Forelimb muscle (tissue), 1 donor: Measurements from ENCODE around the gene CASP14. TPM values are rescaled to one million over a fixed set of nuclear protein-coding genes. Genes with fewer than 3 reads are reported as not detected.
"Not testable (repeated sequence)": the region's sequence is repeated elsewhere in the genome, so short reads cannot be mapped to it uniquely, and the experiment has no call there.

Experiments used
- DNase-seq: peaks from one replicate; pipeline ENCODE4 v3.0.0-alpha.2; 2013; ENCODE audit warnings: low read depth
- polyA plus RNA-seq: library from polyadenylated mRNA; unstranded; fragments of 120-200 nt; gene quantifications from one replicate; pipeline ENCODE4 v1.2.1, GENCODE V29; 2013; ENCODE audit not compliant: insufficient read length

Gene CASP14
- polyA plus RNA-seq, 1 donor, result 0.05 TPM

DNA sequence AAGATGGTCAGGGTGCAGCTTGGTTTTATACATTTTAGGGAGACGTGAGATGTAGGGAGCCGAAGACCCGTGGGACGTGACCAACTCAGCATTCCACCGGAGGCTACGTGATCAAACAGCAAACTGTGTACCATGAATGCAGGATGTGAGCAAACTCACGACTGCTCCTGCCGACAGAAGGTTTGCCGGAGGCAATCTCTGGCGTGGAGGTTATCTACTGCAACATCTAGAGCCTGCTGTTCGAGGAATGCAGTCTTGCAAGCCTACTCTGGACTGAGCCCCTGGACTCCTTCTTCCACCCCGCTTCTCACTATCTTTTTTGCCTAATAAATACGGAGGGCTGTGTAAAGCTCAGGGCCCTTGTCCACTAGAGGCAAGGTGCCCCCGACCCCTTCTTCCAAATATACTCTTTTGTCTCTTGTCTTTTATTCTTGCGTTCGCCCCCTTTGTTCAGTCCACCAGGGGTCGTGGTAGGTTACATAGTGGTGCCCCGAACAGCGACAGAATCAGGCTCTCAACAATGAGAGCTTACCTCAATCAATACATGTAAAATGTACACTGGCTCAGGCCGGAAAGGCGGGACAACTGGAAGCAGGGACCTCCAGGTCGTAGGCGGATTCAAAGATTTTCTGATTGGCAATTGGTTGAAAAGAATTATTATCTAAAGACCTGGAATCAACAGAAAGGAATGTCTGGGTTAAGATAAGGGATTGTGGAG lies 23.8 kb downstream of the CASP14 start:
- DNase-seq, result no peak

- DNase-seq, result no peak
Observed at GRCh38 chr19:15074371-15074770, 25.1 kb downstream of the CASP14 start.

- DNase-seq, result no peak
Observed at GRCh38 chr19:15075806-15076205, 26.5 kb downstream of the CASP14 start.

DNA sequence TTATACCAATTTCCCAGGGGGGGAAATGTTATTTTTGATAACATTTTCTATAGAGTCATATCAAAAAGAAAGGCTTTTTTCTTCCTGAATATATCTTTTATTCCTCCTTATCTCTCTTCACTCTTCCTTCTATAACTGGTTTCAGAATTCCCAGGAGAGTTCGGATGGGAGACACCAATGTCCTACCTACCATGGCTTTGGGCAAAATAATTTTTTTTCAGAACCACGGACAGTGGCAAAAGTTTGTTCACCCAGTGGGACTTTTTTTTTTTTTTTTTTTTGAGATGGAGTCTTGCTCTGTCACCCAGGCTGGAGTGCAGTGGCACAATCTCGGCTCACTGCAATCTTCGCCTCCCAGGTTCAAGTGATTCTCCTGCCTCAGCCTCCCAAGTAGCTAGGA lies 30.7 kb downstream of the CASP14 start:
- DNase-seq, result not testable (repeated sequence)

GRCh38 chr19:15081911-15082310 lies 32.6 kb downstream of the CASP14 start, which contains the start of gene OR1I1:
Gene OR1I1, plus strand, starts transcription at chr19:15082211. Its CDS starts 4,855 bp downstream, at chr19:15087066.
- DNase-seq, result no peak

GRCh38 chr19:15087182-15087581 lies 37.9 kb downstream of the CASP14 start:
- DNase-seq, result no peak

- peak; percentile 59 for DNase-seq
Observed at GRCh38 chr19:15091918-15092753, 42.9 kb downstream of the CASP14 start.

DNA sequence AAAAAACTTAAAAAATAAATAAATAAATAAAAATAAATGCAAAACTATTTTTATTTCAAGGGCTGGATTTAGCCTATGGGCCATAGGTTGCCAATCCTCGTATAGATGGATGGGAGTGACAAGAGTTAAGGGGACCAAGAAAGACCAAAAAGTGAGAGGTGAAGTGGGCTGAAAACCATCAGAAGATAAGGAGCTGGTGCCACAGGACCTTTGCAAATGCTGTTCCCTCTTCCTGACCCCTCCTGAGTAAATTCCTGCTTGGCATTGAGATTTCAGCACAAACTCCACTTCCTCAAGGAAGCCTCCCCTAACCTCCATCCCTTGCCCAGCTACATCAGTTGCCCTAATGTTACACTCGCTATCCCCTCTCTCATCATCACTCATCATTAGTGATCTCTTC lies 43.7 kb downstream of the CASP14 start:
- no peak for DNase-seq

DNA sequence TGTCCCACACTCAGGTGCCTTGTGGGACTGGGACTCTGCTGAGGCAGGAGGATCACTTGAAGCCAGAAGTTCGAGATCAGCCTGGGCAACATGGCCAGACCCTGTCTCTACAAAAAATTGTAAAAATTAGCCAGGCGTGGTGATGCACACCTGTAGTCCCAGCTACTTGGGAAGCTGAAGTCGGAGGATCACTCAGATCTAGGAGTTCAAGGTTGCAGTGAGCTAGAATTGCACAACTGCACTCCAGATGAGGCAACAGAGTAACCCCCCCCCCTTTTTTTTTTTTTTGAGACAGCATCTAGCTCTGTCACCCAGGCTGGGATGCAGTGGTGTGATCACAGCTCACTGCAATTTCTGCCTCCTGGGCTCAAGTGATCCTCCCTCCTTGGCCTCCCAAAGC lies 46.9 kb downstream of the CASP14 start:
- no peak for DNase-seq

- not testable (repeated sequence) for DNase-seq
Observed at GRCh38 chr19:15097980-15098379, 48.7 kb downstream of the CASP14 start.

GRCh38 chr19:15098460-15098859 lies 49.2 kb downstream of the CASP14 start:
- DNase-seq, result no peak

DNA sequence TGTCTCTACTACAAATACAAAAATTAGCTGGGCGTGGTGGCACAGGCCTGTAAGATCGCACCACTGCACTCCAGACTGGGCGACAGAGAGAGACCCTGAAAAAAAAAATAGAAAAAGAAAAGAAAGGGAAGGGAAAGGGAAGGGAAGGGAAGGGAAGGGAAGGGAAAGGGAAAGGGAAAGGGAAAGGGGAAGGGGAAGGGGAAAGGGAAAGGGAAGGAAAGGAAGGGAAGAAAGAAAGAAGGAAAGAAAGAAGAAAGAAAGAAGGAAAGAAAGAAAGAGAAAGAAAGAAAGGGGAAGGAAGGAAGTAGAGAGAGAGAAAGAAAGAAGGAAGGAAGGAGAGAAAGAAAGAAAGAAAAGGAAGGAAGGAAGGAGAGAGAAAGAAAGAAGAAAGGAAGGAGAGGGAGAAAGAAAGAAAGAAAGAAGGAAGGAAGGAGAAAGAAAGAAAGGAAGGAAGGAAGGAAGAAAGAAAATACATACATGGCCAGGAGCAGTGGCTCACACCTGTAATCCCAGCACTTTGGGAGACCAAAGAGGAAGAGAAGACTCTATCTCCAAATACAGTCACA lies 49.8 kb downstream of the CASP14 start:
- DNase-seq, result no peak

- no peak for DNase-seq
Observed at GRCh38 chr19:15101479-15102082, 52.3 kb downstream of the CASP14 start.

GRCh38 chr19:15104003-15104402 lies 54.7 kb downstream of the CASP14 start:
- DNase-seq, result no peak

GRCh38 chr19:15104411-15104810 lies 55.1 kb downstream of the CASP14 start:
- no peak for DNase-seq

GRCh38 chr19:15105044-15105443 lies 55.8 kb downstream of the CASP14 start:
- DNase-seq, result no peak

DNA sequence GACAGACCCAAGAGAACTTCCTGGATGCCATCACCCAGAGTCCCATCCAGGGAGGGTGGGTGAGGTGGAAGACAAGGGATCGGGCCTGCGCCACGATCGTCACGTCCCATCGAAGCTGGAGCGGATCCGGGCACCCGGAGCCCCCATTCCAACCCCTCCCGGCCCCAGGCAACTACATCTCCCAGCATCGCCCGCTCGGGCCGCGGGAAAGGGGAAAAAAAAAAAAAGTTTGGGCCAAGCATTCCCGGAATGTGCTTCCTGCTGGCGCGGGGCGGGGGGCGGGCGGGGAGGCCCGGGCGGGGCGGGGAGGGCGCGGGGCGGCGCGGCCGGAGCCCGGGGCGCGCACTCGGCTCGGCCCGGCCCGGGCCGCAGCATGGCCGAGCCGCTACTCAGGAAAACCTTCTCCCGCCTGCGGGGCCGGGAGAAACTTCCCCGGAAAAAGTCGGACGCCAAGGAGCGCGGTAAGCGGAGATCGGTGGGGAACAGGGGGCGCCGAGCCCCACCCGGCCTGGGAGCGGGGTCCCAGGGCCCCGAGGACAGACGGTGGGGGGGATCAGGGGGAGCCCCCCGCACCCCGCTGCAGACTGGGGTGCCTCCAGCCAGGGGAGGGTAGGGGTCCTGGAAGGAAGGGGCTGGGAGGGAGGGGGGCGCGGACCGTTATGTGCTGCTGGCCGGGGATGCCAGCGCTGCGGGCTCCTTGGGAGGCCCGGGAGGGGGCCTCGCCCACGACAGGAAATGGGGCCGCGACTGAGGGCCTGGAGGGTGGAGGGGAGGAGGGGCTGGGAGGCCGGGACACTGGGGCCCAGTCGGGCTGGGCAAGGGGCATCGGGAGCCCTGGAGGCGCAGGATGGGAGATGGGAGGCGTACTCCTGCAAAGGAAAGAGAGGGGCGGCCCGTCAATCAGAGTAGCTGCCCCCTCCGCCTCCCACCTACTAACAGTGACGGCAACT lies 58.1 kb downstream of the CASP14 start, which contains the start of gene SYDE1:
Gene SYDE1 (plus strand): TSS at position 341 of the 950 bp plus-strand sequence. CDS start 33 bp downstream, at position 374.
- DNase-seq, result no peak
